AG09309 (cell line): Measurements from ENCODE around the gene INTS4.
"Not testable (repeated sequence)": the region's sequence is repeated elsewhere in the genome, so short reads cannot be mapped to it uniquely, and the experiment has no call there.

Experiments
- DNase-seq: peaks from one replicate; pipeline ENCODE4 v3.0.0-alpha.2; 2010; ENCODE audit warnings: low read depth
- H3K4me3 ChIP-seq: 2 replicates; pipeline ENCODE4 v1.5.1; 2011; ENCODE audit warnings: mild to moderate bottlenecking, low read depth, low read length, moderate library complexity; ENCODE audit not compliant: control insufficient read depth
- TF ChIP-seq, protein P1 (sequence below): IDR thresholded peaks from 2 replicates; pipeline ENCODE4 v1.5.1; 2011; ENCODE audit warnings: mild to moderate bottlenecking, low read depth, low read length, inconsistent platforms; ENCODE audit not compliant: insufficient read depth, control insufficient read depth; ENCODE audit errors: missing control alignments

INTS4 gene

GRCh38 chr11:78010755-78011154 lies 16.3 kb upstream of the INTS4 start:
- H3K4me3 ChIP-seq: no peak overlapping the region
- no peak for DNase-seq
- TF ChIP-seq, protein P1, sequence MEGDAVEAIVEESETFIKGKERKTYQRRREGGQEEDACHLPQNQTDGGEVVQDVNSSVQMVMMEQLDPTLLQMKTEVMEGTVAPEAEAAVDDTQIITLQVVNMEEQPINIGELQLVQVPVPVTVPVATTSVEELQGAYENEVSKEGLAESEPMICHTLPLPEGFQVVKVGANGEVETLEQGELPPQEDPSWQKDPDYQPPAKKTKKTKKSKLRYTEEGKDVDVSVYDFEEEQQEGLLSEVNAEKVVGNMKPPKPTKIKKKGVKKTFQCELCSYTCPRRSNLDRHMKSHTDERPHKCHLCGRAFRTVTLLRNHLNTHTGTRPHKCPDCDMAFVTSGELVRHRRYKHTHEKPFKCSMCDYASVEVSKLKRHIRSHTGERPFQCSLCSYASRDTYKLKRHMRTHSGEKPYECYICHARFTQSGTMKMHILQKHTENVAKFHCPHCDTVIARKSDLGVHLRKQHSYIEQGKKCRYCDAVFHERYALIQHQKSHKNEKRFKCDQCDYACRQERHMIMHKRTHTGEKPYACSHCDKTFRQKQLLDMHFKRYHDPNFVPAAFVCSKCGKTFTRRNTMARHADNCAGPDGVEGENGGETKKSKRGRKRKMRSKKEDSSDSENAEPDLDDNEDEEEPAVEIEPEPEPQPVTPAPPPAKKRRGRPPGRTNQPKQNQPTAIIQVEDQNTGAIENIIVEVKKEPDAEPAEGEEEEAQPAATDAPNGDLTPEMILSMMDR: no peak

DNA sequence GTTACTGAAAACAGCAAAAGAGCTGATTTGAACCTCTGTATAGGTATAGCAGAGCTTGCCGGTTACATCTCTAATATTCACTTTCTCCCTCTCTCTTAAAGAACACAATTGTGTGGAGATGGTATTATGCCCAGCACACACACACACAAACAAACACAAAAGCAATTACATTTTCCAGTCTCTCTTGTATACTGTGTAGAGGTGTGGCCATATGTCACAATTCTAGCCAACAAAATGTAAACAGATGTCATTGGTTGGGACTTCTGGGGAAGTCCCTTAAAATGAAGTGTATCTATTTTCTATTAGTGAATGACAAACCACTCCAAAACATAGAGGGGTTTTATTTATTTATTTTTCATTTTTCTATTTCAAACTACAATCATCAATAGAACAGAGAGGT lies 15.8 kb upstream of the INTS4 start:
- TF ChIP-seq, protein P1: no peak
- DNase-seq: no peak
- no peak overlapping the region for H3K4me3 ChIP-seq

DNA sequence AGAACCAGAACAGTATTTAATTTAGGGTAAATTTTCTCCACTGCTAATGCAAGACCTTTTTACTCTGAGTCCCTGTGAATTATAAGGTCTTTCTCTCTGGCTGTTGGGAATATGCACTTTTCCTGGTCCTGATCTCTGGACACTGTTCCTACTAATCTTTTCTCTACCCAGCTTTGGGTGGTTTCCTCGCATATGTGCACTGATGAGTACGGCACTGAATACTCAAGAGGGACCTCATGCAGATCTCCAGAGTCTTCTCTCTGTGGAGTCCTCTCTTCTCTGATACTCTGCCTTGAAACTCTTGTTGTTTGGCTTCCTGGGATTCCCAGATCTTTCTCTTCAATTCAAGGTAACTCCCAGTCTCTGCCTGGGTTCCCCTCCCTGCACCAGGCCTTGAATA lies 14.6 kb upstream of the INTS4 start:
- H3K4me3 ChIP-seq: no peak overlapping the region
- DNase-seq: no peak
- TF ChIP-seq, protein P1: no peak

- TF ChIP-seq, protein P1: peak; percentile 74
- peak; percentile 43 for DNase-seq
- H3K4me3 ChIP-seq: no peak overlapping the region
Measured at GRCh38 chr11:78000193-78000592, 5.7 kb upstream of the INTS4 start.

- TF ChIP-seq, protein P1: no peak
- no peak for DNase-seq
- H3K4me3 ChIP-seq: no peak overlapping the region
Measured at GRCh38 chr11:77999446-78000030, 5.1 kb upstream of the INTS4 start.

GRCh38 chr11:77993902-77994301 lies 566 bp downstream of the INTS4 start:
- TF ChIP-seq, protein P1: no peak
- peak overlapping the region; percentile 82 for H3K4me3 ChIP-seq
- no peak for DNase-seq

DNA sequence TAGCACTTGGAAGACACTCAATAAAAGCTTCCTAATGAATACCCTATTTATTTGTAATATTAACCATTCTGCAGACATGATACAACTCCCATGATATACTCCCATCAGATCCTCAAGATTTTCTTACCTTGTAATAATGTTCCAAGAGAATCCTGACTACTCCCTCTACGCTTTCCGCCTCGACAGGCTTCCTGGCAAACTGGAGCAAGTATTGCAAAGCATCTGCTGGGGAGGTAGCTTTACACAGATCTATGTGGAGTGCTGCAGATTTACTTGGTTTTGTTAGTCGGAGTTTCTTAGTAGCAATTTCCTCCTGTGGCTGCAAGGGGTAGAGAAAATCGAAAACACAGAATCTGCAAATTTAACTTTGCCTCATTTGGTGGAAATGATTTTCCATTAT lies 3.5 kb downstream of the INTS4 start:
- TF ChIP-seq, protein P1: no peak
- no peak for DNase-seq
- no peak overlapping the region for H3K4me3 ChIP-seq

DNA sequence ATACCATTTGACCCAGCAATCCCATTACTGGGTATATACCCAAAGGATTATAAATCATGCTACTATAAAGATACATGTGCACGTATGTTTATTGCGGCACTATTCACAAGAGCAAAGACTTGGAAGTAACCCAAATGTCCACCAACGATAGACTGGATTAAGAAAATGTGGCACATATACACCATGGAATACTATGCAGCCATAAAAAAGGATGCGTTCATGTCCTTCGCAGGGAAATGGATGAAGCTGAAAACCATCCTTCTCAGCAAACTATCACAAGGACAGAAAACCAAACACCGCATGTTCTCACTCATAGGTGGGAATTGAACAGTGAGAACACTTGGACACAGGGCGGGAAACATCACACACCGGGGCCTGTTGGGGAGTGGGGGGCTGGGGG lies 8.0 kb downstream of the INTS4 start:
- not testable (repeated sequence) for H3K4me3 ChIP-seq, DNase-seq
